Muscle layer of colon (tissue), 2 donors: ENCODE data around the gene EFTUD2.

ENCODE experiments used
- H3K27ac ChIP-seq: one replicate; pipeline ENCODE4 v1.7.0; 2013; ENCODE audit warnings: low read depth, mild to moderate bottlenecking, low read length, moderate library complexity
- H3K27me3 ChIP-seq, 2 donors: one replicate each; pipeline ENCODE4 v1.7.0; 2013; ENCODE audit warnings: low read length in 2 of 2, mild to moderate bottlenecking in 2 of 2; ENCODE audit not compliant: insufficient read depth in 2 of 2, control insufficient read depth in 1 of 2
- H3K36me3 ChIP-seq: one replicate; pipeline ENCODE4 v1.7.0; 2013; ENCODE audit warnings: mild to moderate bottlenecking, low read length; ENCODE audit not compliant: insufficient read depth
- H3K4me1 ChIP-seq: one replicate; pipeline ENCODE4 v1.7.0; 2013; ENCODE audit warnings: mild to moderate bottlenecking, low read length; ENCODE audit not compliant: insufficient read depth
- H3K4me3 ChIP-seq, 2 donors: one replicate each; pipeline ENCODE4 v1.7.0; 2013; ENCODE audit warnings: low read length in 2 of 2, low read depth in 1 of 2, mild to moderate bottlenecking in 1 of 2, moderate library complexity in 1 of 2
- H3K9ac ChIP-seq: one replicate; pipeline ENCODE4 v1.7.0; 2013; ENCODE audit warnings: low read length
- H3K9me3 ChIP-seq: one replicate; pipeline ENCODE4 v1.7.0; 2013; ENCODE audit warnings: mild to moderate bottlenecking, low read length
- donor health status: abdominal sarcoma.
- donor health status: Adenocarcinoma of cecum.

EFTUD2 gene

GRCh38 chr17:44924107-44924544 is 24.9 kb upstream of the EFTUD2 start:
- no peak overlapping the region for H3K27ac ChIP-seq
- H3K4me3 ChIP-seq: no peak overlapping the region
- no peak overlapping the region for H3K9ac ChIP-seq
- no peaks in the 10 kb centered on the region for H3K9me3 ChIP-seq
- H3K27me3 ChIP-seq: no peaks in the 10 kb centered on the region
- H3K4me1 ChIP-seq: no peaks in the 10 kb centered on the region
- H3K36me3 ChIP-seq: no peaks in the 10 kb centered on the region

GRCh38 chr17:44922746-44923470 is 23.7 kb upstream of the EFTUD2 start:
- Histone ChIP-seq H3K36me3 (no peaks in the 10 kb centered on the region), H3K4me3 (no peak overlapping the region), H3K9ac (no peak overlapping the region), H3K9me3 (no peaks in the 10 kb centered on the region), H3K27me3 (no peaks in the 10 kb centered on the region), H3K4me1 (no peaks in the 10 kb centered on the region), H3K27ac (no peak overlapping the region)

GRCh38 chr17:44922136-44922535 is 22.9 kb upstream of the EFTUD2 start:
- no peak overlapping the region for H3K27ac ChIP-seq
- H3K9me3 ChIP-seq: no peaks in the 10 kb centered on the region
- H3K4me3 ChIP-seq: no peak overlapping the region
- H3K9ac ChIP-seq: no peak overlapping the region
- no peaks in the 10 kb centered on the region for H3K27me3 ChIP-seq
- H3K4me1 ChIP-seq: peaks cover 4% of the 10 kb centered on the region
- no peaks in the 10 kb centered on the region for H3K36me3 ChIP-seq

- Histone ChIP-seq H3K27ac (no peak overlapping the region), H3K4me3 (no peak overlapping the region), H3K9ac (no peak overlapping the region), H3K9me3 (no peaks in the 10 kb centered on the region), H3K4me1 (peaks cover 10% of the 10 kb centered on the region), H3K27me3 (no peaks in the 10 kb centered on the region), H3K36me3 (no peaks in the 10 kb centered on the region)
Measured at GRCh38 chr17:44921122-44921882, 22.1 kb upstream of the EFTUD2 start.

GRCh38 chr17:44920565-44920940 is 21.3 kb upstream of the EFTUD2 start:
- Histone ChIP-seq H3K9me3 (no peaks in the 10 kb centered on the region), H3K4me3 (no peak overlapping the region), H3K4me1 (peaks cover 14% of the 10 kb centered on the region), H3K9ac (no peak overlapping the region), H3K27me3 (no peaks in the 10 kb centered on the region), H3K27ac (no peak overlapping the region), H3K36me3 (no peaks in the 10 kb centered on the region)

- H3K9me3 ChIP-seq: no peaks in the 10 kb centered on the region
- no peak overlapping the region for H3K4me3 ChIP-seq
- H3K27me3 ChIP-seq: no peaks in the 10 kb centered on the region
- H3K9ac ChIP-seq: no peak overlapping the region
- H3K4me1 ChIP-seq: peaks cover 14% of the 10 kb centered on the region
- no peaks in the 10 kb centered on the region for H3K36me3 ChIP-seq
- peak overlapping the region; percentile 12 for H3K27ac ChIP-seq
Measured at GRCh38 chr17:44919885-44920564, 20.8 kb upstream of the EFTUD2 start.

GRCh38 chr17:44919411-44919810 is 20.2 kb upstream of the EFTUD2 start:
- Histone ChIP-seq H3K27ac (peak overlapping the region; percentile 12), H3K9me3 (no peaks in the 10 kb centered on the region), H3K9ac (no peak overlapping the region), H3K4me3 (no peak overlapping the region), H3K4me1 (peaks cover 14% of the 10 kb centered on the region), H3K27me3 (no peaks in the 10 kb centered on the region), H3K36me3 (no peaks in the 10 kb centered on the region)

GRCh38 chr17:44918006-44918405 is 18.8 kb upstream of the EFTUD2 start:
- H3K4me1 ChIP-seq: peaks cover 14% of the 10 kb centered on the region
- no peaks in the 10 kb centered on the region for H3K9me3 ChIP-seq
- peaks cover 0 to 4% of the 10 kb centered on the region in 2 donors for H3K27me3 ChIP-seq
- H3K4me3 ChIP-seq: no peak overlapping the region
- no peak overlapping the region for H3K9ac ChIP-seq
- no peak overlapping the region for H3K27ac ChIP-seq
- no peaks in the 10 kb centered on the region for H3K36me3 ChIP-seq

- peak overlapping the region; percentile 70 for H3K27ac ChIP-seq
- no peaks in the 10 kb centered on the region for H3K9me3 ChIP-seq
- peaks cover 14% of the 10 kb centered on the region for H3K4me1 ChIP-seq
- H3K9ac ChIP-seq: no peak overlapping the region
- H3K4me3 ChIP-seq: no peak overlapping the region
- H3K27me3 ChIP-seq: peaks cover 0 to 4% of the 10 kb centered on the region in 2 donors
- H3K36me3 ChIP-seq: no peaks in the 10 kb centered on the region
Measured at GRCh38 chr17:44917456-44917855, 18.2 kb upstream of the EFTUD2 start.

GRCh38 chr17:44916781-44917241 is 17.6 kb upstream of the EFTUD2 start:
- H3K4me1 ChIP-seq: peaks cover 14% of the 10 kb centered on the region
- no peak overlapping the region for H3K4me3 ChIP-seq
- no peaks in the 10 kb centered on the region for H3K9me3 ChIP-seq
- peaks cover 0 to 5% of the 10 kb centered on the region in 2 donors for H3K27me3 ChIP-seq
- no peaks in the 10 kb centered on the region for H3K36me3 ChIP-seq
- H3K9ac ChIP-seq: no peak overlapping the region
- peak overlapping the region; percentile 70 for H3K27ac ChIP-seq
